Suprapubic skin (tissue), 3 donors: ENCODE data around the gene TBCE.

Experiments
- CTCF ChIP-seq, 2 donors: fragments of 200-600 bp in 1 of 2; fragments of 450-650 bp in 1 of 2; sonication (generic) in 1 of 2; IDR thresholded peaks; one replicate each; pipeline ENCODE4 v1.5.1; 2016 to 2019; ENCODE audit warnings: antibody characterized with exemption in 2 of 2, mild to moderate bottlenecking in 1 of 2, moderate library complexity in 1 of 2
- EP300 ChIP-seq: sonication (generic); formaldehyde crosslinking; IDR thresholded peaks from one replicate; pipeline ENCODE4 v1.6.1; 2017; ENCODE audit warnings: antibody characterized with exemption

GRCh38 chr1:235411489-235412486, 44.6 kb downstream of the TBCE start:
- TF ChIP-seq EP300 (no peak), CTCF (IDR thresholded peaks at IDR 0.05) (no peak)
